HK-2 (cell line): ENCODE results near the gene FILIP1L.
"Not testable (repeated sequence)": the region's sequence is repeated elsewhere in the genome, so short reads cannot be mapped to it uniquely, and the experiment has no call there.

Source experiments
- DNase-seq: peaks from one replicate; pipeline ENCODE4 v3.0.0-alpha.2; 2018; ENCODE audit not compliant: unreplicated experiment

FILIP1L gene

DNA sequence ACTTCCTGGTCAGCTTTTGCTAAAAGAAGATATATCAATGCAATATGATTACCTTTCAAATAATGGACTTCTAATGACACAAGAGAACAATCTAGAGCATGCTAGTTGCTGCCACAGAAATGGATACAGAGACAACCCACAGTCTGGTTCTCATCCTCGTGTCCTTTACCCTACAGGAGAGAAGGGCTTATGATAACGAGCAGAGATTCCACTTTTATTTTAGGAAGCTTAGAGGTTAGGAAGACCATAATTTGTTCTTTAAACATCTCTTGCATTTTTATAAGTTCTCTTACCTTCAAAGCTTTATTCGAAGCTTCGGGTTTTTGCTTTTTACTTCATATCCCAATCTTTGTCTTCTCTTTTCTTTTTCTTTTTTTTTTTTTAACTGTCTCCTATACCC, 39.1 kb downstream of the FILIP1L start:
- no peak for DNase-seq

DNA sequence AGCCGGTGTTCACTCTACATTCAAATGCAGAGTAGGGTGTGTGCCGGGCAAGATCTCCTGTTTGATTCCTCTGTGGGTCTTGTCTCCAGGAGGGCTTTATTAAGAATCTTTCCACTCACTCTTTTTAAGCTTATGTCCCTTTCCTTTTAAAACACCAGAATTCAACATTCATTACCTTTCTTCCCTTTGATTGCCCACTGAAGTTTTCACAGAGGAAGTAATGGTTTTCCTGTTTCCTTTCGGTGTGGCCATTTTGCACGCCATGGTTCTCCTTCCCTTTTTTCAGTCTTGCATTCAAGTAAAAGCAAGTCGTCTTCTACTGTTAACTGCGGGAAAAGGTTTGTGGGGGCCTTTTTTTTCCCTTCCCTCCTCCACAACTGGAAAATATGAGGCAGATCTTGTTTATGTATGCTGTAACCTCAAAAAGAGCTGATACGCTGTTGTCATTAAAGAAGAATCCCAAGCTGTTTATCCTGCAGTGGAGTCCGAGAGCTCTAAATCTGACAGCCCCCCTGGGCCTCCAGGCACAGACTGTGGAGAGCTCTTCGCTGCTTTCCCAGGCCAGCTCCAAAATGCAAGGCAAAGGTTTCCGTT, 40.5 kb downstream of the FILIP1L start:
- no peak for DNase-seq

DNA sequence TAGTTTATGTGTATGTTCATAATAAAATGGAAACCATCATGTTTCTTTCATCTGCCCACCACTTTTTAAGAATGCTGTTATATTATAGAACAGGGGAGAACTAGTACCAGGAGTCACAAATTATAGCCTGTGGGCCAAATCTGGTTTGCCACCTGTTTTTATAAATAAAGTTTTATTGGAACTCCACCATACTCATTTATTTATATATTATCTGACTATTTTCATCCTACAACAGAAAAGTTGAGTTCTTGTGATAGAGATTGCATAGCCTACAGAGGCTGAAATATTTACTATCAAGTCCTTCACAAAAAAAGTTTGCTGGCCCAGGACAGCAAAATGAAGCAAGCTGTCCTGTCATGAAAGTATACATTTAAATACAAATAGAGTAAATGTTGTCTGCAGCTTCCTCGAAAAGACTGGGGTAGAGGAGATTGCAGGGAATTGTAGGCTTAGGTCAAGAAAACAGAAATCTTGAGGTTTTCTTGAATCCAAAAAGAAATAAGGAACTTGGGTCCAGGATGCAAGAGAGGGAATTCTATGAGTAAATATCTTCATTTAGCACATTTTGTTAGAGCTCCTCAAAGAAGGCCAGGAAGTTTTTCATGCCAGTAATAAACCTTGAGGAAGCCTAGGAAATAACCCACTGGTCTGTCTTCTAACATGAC, 41.1 kb downstream of the FILIP1L start:
- no peak for DNase-seq

DNA sequence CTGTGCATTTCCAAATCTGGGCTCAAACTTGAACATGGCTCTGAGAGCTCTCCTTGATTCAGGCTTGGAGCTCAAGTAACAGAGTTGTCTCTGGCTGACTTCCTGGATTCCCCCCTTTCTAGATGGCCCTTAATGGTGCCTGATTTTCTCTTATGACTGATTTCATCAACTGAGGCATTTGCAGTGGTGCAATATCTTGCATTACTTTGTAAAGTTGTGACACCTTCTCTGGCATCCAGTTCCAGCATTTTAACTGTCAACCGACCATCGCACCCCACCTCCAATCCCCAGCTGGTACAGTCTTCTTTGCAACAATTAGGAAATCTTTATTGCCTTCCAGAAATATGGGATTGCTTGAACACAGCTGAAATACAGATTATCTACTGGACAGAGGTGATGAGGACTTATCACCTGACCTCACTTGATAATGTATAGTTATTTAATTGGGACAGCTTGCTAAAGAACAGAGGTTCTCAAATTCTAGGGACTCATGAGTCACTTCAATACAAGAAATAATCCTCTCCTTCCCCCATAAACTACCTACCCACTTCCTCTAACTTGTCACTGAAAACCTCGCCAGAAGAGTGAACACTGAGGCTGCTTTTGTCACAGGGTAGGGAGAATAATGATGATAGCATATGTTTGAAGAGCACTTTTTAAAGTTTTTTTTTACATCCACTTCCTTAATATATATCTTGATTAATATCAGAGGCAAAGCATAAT, 41.8 kb downstream of the FILIP1L start:
- DNase-seq = no peak

DNA sequence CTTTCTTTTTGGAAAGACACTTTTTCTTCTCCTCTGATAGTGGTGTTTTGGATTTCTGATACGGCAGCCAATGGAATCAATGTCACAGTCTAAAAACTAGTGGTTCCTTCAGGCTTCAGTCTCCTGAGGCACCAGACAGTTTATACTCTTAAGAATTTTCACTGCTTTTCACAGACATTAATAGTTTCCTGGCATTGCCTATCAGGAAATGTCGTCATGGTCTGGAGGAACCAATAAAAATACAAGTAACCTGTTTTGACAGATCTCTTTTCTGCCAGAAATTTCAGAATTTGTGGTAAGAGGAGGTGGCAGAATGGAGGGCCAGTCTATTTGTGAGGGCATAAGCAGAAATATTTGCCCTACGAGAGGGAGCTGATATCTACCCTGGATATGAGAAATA, 44.8 kb downstream of the FILIP1L start:
- no peak for DNase-seq

DNA sequence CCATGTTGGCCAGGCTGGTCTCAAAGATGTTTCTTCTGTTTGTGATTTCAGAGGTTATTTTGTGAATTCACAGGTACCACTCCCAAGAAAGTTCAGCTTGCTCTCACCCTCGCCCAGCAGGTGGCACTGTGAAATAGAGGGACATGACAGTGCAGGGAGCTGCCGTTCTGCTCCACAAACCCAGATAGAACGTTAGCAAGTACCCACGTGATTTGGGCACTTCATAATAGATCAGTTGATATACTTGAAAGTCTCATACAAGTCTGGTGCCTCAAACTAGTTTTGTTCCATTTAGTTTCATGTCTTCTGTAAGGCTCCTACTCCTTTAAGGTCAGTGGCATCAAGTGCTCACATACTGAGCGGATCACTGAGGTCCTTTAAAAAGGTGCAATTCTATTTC, 45.5 kb downstream of the FILIP1L start:
- no peak for DNase-seq

DNA sequence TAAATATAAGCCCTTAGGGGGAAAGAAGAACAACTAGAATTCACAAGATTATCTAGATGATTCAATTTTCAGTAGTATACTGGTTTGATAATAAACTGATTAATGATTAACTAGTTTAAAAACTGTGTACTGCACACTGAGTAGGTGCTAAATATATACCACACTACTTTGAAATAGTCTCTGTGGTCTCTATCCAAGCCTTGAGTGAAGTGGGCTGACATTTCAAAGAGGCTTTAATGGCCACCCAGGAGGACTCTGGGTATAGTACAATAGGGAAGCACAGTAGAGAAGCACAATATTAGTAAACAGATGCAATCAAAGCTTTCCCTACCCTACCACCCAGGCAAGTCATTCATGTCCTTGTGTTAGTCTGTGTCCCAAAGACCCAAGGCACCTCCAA, 46.7 kb downstream of the FILIP1L start:
- no peak for DNase-seq

DNA sequence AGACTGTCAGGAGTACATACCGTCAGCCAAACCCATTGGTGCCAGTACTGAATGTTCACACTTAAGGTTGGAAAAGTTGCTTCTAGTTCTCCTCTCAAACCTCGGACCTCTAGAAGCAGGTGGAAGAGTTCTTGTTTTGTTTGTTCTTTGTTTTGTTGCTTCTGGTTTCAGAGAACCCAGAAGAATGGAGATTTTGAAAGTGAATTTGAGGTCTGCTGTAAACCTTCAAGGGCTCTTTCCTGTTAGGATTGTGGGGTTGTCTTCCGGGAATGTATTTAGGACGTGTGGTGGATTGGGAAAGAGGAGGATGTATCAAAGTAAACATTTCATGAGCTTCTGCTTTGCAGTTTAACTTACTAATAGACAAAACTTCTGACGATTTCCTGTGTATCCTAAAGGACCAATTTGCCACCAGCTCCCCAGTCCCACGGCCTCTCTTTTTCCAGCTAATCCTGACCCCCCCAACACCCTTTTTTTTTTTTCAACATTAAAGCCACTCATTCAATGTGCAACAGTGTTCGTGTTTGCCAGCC, 50.3 kb downstream of the FILIP1L start:
- no peak for DNase-seq

DNA sequence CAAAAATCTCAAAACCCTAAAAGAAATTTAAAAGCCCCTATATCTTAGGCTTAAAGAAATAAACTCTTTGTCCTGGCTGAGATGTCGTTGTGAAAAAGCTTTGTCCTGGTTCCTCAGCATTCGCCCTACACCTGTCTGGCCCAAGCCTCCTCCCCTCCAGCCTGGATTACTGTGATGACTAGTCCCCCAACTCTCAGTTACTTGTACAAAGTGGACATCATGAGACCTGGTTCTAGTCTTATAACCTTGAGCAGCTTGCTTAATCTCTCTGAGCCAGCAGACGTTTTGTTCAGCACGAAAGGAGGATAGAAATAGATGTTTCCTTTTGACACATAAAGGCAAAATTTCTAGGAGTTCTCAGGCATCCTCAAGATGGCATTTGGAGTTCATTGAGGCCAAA, 51.6 kb downstream of the FILIP1L start:
- DNase-seq = no peak

DNA sequence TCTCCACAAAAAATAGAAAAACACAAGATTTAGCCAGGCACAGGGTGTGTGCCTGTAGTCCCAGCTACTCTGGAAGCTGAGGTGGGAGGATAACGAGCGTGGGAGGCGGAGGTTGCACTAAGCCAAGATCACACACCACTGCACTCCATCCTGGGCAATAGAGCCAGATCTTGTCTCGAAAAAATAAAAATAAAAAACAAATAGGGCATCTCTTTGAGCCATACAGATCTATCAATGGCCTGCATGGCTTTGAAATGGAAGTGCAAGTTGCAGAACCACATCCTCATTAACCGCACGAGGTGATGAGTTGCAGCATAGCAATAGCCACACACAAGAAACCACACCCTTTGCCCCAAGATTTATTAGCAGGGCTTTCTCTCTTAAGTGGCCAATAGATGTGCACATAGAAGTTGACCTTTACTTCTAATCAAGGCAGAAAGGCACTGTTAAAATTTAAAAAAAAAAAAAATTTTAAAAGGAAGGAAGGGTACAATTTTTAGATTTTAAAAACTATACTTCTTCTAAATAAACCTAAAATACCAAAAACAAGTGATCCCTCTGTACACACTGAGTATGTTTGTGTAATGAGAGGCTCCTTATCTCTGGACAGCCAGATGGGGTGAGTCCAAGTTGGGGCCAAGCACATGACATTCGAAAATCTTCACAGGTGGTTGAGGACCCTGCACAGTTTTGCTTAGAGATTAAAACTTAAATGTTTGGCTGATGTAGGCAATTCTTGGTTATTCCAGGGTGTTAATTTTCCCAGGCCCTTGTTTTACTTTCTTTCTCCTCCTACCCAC, 53.4 kb downstream of the FILIP1L start:
- no peak for DNase-seq

DNA sequence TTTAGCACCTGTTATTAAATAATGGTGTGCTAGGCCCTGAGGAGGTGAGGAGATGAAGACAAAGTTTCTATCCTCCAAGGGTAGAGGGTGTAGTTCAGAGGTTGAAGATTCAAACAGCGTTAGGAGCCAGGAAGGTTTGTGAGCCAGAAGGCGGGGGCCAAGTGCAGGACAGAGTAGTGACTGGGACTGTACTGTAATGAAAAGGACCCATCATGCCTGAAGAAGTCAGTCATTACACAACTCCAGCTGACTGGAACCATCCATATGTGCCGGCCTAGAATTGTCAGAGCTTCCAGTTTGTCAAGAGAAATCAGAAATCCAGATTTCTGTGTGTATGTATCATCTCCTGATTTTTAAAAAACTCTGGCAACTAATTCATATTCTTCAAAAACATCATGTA, 54.8 kb downstream of the FILIP1L start:
- DNase-seq = no peak

DNA sequence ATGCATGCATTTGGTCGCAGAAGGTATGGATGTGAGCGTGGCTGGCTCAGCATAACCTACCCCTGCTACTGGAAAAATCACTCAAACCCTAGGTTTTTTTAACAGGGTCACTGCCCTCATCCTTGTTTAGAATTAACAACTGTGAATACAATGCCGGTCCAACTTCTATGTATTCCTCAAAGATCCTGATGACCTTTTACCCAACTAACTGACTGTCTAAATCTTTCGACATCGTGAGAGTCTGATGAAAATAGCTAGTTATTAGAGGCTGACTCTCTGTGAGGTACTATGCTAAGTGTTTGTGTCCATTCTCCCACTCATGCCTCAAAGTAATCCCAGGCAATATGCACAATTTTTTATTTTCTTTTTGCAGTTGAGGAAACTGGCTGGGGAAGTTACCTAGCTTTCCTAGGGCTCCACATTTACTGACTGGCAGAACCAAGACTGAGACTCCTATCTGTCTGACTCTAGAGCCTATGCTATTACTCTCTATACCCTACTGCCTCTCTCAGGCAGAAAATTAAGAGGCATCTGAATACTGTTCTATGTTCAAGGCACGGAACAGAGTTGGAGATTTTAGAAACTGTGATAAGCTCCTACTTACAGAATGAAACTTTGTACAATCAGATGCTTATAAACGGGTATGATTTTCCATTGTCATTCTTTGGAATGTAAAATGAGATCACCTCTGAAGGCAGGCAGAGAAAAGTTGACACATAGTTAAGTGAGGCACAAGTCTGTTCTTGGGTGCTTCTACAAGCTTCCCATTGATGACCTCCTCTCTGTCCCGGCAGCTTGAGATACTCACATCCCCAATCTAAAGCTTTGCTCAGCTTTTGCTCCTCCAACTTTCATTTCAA, 56.4 kb downstream of the FILIP1L start:
- no peak for DNase-seq

DNA sequence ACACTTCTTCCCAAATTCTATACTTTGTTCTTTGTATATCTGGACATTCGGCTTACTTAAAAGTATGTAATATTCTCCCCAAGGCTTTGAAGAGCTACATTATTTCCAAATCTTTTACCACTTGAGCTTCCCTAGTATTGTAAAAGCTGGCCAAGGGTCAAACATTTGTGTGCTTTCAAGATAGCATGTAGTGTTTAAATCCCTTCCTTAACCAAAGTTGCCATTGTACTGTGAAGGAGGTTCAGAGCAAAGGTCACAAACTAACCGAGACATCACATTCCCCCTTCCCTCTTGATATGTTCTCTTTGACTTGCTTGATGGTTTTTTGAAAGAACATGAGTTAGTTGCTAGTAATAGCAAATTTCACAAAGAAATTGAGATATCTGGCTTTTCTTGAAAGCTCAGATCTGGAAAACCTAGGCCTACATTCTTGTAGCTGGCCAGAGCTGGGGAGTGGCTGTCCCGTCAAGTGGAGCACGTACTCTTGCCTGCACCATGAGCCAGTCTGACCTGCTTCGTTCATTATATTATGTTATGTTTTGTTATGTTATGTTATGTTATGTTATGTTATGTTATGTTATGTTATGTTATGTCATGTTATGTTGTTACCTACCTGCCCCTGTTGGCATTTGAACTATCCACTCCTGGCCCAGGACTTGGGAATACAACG, 60.2 kb downstream of the FILIP1L start:
- DNase-seq = no peak

DNA sequence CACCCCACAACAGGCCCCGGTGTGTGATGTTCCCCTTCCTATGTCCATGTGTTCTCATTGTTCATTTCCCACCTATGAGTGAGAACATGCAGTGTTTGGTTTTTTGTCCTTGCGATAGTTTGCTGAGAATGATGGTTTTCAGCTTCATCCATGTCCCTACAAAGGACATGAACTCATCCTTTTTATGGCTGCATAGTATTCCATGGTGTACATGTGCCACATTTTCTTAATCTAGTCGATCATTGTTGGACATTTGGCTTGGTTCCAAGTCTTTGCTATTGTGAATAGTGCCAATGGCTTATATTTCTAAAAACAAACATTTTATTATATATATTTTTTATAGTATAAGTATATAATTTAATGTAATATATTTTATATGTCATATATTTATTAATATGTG, 62.8 kb downstream of the FILIP1L start:
- DNase-seq = not testable (repeated sequence)

DNA sequence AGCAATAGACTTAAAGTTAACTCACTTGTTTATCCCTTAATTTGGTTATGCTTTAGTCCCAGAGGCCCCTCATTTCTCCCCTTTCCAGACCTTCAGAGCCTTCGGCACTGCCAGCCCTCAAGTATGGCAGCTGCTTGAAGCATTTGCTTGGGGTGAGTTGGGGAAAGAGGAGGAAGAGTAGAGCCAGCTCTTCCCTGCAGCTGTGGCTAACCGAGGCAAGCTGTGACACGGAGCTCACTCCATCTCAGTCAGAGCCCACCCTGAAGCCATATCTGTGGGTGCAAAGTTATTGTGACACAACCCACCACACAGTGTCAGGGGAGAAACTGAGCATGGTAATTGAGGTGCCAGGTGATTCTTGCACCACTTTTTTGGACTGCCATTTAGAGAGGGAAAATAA, 66.1 kb downstream of the FILIP1L start:
- no peak for DNase-seq

DNA sequence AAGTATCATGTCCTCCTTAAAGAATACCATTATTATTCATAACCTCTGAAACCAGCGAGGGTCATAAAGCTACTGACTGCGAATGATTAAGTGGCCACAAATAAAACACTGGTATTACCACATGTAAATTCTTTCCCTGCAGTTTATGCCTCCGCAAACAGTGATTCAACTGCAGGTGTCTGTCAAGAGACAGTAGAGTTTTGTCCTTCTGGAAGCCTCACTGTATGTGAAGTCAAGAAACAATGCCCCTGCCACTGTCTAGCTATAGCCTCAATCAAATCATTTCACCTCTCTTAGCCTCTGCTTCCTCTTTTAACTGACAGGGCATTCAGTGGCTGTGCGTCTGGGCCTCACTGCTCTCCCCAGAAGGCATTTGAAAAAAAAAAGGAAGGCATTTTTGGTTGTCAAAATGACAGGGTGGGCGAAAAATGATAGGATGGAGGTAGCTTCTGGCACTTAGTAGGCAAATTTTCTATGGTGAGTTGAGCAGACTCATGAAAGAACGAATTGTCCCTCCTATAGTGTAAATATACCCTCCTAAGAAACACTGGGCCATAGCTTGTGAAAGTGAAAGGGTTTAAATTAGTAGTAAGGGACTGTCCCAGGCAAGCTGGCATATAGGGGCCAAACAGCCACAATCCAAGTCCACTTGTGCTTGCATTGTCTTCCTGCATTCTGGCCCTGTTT, 66.7 kb downstream of the FILIP1L start:
- no peak for DNase-seq

DNA sequence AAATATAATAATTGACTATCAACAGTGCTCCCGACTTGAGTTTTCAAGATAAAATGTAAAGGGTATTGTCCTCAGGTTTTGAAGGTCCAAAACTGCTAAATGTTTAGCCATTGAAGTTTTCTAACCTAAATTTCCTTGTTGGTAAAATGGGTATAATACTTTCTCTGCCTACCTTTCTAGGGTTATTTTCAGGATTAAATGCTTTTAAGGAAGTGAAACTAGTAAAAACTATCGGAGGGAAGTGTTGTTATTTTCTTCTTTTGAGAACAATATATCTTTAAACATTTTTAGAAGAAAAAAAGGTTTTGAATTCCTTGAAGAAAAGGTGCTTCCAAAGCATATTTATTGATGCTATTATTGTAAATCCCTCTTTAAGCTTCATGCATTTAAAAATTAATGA, 67.3 kb downstream of the FILIP1L start:
- DNase-seq = no peak

DNA sequence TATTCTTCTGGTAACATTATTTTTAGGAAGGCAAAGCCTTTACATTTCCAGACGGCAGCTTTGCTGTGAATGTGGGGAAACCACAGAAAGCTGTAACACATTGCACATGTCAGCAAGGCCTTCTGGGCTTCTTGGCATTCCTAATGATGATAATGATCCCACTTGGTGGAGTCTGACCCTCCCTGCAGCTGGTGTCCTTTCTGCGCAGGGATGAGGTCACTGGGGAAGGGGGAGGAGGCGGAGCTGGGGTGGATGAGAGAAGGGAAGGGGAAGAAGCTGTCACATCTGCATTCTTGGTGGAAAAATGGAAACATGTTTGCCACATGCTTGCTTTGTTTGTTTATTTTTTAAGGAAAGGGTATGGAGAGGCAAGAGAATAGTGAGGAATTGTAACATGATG, 68.6 kb downstream of the FILIP1L start:
- no peak for DNase-seq

DNA sequence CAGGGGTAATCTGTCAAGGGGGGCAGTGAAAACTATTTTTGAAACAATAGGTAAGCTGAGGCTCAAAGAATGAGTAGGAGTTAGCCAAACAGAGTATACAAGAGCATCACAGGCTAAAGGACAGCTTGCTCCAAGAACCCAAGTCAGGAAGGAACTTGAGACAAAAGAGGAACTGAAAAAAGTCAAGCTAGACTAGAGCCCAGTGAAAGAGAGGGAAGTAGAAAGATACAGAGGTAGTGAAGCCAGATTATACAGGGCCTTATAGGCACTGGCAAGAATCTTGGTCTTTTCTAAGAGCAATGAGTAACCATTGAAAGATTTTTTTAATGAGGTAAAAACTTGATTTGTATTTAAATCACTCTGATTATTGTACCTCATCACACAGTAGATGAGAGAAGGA, 69.9 kb downstream of the FILIP1L start:
- no peak for DNase-seq

DNA sequence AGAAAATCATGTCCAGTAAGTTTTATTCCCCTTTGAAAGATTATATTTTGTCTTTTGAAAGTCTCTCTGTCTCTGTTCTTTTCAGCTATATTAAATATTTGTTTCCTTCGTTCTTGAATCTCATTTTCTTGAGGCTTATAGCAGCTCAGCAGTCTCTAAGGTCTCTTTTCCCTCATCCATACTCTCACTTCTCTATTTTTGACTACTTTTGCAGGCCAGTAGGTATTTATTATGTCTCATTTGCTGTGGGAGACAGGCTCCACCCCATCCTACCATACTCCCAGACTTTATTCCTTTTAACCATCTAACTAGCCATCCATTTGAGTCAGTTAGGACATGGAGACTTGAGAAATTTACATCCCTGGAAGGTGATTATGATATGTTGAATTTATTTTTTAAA, 71.0 kb downstream of the FILIP1L start:
- no peak for DNase-seq
